NCI-H1417 (cell line): ENCODE results near the gene ADGRL3.
"Not testable (repeated sequence)": the region's sequence is repeated elsewhere in the genome, so short reads cannot be mapped to it uniquely, and the experiment has no call there.

Experiments used
- DNase-seq, 3 experiments: peaks; one replicate each; lab custom pipeline; 2025; lab: John Stamatoyannopoulos, UW

The ADGRL3 gene

DNA sequence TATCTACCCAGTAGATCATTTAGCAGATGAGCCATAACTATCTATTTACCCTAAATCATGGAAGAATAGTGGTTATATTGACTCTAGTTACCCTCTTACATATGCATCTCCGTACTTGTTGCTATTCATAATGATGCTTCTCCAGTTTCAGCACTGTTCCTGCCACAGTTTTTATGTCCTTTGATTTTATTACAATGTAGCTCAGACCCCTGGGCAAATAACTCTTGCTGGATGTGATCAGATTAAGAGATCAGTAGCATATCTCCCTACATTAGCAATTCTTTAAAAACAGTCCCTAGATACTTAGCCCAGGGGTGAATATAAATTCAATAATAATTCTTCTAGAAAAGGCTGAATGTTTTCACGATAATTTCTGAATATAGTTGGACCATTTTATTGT lies 696.5 kb downstream of the ADGRL3 start:
- DNase-seq: no peak

DNA sequence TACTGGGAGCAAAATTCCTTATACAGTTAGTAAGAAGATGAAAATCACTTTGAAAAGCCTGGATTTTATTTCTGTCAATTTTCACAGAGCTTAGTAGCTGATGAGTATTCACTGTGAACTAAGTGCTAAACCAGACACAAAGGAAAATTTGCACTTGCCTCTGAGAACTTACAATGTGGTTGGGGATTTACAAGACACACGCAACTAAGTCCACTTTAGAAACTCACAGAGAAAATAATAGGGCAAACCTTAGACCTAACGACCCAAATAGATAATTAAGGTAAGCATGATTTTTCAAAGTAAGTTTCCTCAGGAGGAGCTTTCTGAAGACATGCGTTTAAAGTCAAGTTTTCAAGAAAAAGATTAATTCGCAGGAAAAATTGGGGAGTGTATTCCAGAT lies 708.9 kb downstream of the ADGRL3 start:
- DNase-seq: no peak

DNA sequence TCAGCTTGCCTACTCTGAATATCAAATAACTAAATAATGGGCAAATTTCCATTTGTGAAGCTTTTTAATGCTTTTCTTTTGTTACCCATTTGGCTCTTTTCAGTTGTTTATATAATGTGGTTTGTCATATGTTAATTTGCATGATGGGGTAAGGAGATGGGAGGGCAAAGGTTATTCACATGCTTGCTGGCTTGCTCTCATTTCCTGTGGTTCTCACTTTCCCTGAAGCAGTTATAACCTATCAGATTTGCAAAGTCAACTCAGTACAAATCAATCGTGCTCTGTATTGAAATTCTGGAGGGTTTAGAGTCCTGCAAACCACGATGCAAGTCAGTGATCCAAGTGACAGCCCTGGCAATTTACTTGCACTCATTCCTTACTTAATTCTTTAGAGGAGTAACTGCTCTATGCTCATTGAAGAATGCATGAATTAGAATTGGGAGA lies 711.2 kb downstream of the ADGRL3 start:
- no peak for DNase-seq

DNA sequence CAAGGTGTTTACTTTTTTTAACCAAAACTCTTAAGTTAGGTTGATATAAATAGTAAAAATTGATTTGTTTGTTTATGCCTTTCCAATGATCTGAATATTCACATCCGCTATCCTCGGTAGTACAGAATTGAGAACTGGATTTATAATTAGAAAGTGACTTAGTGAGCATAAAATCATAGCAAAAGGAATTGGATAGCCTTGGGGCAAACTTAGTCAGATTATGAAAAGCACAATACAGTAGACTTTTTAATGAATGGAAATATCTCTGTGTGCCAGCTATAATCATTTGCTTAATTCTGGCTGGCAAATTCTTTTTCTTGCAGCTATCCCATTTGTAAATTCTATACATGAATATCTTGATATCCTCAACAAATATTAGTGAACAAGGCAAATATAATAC lies 713.5 kb downstream of the ADGRL3 start:
- DNase-seq: no peak

DNA sequence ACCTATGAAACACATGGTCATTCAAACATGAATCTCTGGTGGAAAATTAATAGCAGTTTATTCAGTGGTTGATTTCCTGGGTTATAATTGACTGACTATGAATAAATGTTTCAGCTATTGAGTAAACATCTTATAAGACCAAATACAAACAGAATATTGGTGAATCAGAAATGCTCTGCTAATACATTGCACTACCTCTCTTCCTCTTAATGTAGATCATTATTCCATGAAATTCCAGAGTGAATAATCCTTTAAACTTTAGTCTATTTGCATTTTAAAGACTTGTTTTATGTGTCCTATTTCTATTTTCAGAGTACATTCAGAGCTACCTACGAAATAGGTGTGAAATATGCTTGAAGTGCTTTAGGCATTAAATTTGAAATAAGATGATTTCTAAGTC lies 715.4 kb downstream of the ADGRL3 start:
- DNase-seq: no peak

DNA sequence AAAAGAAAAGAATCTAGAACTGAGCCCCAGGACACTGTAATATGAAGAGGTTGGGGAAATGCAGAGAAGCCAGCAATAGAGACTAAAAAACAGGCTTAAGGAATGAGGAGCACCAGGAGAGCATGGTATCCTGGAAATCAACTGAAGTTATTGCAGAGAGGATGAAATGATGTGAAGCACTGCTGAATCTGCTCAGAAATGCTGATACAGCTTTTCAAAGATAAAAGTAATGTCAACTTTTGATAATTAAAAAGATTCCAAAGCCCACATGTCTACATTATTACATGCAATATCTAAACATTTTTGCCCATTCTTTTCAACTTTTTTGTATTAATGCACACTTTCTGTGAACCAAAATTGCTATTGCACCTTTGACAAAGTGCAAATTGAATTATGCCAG lies 718.4 kb downstream of the ADGRL3 start:
- DNase-seq: no peak

DNA sequence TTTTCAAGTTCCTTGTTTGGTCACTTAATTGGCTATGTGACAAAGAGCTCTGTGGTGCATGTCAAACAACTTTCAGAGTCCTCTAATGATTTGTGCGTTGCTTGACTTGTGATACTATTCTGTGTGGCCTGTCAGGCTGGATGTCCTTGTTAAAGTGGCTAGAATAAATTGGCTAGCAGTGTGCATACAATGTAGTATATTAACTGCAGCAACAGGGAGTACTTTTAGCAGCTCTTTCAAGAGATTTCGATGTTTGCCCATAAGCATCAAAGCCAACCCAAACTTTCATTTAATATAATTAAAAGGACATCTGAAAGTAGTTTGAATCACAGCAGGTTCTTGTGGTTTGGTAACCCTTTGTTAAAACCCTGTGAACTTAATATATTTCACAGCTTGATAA lies 718.9 kb downstream of the ADGRL3 start:
- peak in 2 of 3 experiments; percentile 29 to 88 for DNase-seq

DNA sequence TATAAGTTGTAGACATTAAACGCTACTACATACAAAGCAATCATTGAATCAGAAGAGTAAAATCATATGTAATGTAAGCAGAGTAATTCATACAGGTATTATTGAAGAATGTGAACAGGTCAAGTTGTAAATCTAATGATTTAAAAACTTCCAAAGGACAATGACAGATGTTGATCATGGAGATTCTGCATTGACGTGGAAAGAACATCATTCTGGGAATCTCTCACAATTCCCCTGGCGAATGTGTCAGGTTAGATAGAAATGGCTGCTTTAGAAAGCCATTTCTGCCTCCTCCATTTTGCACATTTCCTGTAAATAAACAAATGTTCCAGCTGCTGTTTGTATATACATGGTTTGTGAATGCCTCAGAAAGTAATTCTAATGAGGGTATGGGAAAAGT lies 719.4 kb downstream of the ADGRL3 start:
- peak in 1 of 3 experiments; percentile 56 for DNase-seq

DNA sequence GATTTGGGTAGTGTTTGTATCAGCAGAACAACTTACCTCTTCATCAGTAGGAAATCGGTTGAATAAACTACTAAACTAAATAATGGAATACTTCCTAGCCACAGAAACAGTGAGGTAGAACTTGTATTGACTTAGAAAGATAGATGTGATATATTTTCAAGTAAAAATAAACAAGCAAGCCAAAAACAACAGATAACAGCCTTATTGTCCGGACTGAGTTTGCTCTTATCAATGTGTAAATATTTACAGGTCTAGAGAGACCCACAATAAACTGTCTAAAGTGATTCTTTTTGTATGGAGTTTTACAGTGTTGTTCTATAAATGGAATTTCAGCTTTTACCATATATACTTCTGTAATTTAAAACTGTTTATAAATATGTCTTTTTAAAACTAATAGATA lies 721.8 kb downstream of the ADGRL3 start:
- DNase-seq: no peak

DNA sequence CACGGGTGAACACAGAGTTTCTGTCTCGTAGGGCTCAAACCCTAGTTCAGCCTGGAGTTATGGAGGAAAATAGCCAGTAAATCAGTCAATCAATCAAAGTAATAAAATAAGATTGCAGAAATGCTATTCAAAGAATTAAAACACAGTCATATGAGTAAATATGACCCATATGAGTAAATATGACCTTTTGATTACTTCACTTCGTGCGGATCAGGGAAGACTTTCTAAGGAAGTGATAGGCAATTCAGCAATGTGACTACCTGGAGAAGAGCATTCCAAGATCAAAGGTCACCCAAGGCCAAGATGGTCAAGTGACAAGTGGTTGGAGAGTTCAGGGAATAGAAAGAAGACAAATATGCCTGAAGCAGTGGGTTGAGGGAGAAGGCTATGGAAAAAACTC lies 722.6 kb downstream of the ADGRL3 start:
- peak in 1 of 3 experiments; percentile 40 for DNase-seq

DNA sequence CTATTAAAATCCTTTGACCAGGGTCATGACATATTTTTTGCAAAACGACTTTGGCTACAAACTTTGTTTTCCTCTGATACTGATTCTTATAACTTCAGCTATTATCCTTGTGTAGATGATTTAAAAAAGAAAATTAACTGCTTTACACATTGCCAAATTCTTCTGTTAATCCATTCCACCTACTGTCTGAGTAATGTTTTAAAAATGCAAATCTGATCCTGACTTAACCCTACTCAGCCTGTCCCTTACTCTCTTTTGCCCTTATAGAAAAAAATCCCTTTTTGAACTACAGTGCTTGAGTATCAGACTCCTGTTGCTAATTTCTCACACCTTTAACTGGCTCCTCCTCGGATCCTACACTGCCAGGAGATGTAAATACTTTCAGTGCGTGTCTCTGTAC lies 723.1 kb downstream of the ADGRL3 start:
- DNase-seq: no peak

DNA sequence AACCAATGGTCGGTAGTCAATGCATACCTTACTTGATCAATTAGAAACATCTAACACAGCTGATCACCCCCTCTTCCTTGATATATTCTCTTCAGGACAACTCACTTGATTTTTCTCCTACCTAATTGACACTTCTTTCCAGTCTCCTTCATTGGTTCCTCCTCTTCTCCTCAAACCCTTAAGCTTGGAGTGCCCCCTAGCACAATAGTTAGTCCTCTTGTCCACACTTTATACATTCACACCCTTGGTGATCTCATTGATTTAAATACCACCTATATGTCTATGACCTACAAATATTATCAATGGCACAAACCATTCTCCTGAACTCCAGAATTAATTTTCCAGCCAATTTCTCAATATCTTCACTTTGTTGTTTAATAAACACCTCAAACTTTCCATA lies 724.0 kb downstream of the ADGRL3 start:
- DNase-seq: no peak

DNA sequence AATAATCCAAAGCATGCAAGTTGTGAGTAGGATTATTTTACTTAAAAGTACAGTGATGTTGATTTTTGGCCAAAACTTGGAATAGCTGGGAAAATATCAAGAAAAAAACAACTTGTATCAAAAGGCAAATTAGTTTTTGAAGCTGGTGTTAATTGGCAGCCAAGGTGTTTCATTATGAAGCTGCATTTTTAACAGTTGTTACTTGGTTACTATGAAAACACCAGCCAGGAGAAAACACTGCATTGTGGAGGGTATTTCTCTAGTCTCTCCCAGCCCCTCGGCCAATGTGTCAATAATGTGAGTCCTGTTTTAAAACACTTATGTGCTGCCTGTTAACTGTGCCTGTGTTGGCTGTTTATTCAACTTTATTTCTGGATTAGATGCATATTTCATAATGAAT lies 733.4 kb downstream of the ADGRL3 start:
- DNase-seq: no peak

DNA sequence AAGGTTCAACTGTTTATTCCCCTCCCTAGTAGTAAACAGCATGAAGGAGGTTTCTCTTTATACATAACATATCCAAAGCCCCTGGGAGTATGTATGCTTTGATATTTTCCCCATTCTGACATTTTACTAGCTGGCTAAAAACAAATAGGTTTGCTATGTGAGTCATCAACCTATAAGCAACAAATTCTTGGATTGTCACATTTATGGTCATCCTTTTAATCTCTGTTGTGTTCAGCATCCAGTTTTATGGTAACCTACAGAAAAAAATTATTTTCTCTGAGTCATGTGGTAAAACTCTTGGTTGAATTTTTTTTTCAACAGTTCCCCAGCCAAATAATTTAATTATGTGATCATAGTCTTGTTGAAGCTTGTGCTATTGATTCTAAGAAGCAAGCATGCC lies 734.1 kb downstream of the ADGRL3 start:
- no peak for DNase-seq

DNA sequence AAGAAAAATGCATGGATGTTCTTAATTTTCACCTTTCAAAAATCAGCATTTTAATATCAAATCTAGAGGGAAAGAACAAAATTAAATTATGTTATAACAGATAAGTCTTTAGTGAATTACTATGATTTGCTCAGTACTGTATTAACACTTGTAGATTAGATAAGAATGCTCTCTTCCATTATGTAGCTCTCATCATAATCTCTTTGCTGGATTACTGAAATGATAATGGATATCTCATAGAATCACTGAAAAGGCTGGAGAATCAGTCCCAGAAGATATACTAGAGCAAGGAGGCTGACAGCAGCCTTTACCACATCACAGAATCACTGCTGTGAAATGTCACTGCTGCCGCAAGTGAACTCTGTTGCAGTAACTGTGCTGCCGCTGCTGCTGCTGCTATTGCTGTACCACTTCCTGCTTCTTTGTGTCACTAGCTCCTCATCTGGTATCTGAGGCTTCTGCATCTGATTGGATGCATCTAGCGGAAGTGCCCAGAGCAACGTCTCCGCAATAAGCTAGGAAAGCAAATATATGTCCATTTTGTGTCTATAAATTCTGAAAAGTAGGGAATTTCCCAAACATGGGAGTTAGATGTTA lies 738.2 kb downstream of the ADGRL3 start:
- no peak for DNase-seq

DNA sequence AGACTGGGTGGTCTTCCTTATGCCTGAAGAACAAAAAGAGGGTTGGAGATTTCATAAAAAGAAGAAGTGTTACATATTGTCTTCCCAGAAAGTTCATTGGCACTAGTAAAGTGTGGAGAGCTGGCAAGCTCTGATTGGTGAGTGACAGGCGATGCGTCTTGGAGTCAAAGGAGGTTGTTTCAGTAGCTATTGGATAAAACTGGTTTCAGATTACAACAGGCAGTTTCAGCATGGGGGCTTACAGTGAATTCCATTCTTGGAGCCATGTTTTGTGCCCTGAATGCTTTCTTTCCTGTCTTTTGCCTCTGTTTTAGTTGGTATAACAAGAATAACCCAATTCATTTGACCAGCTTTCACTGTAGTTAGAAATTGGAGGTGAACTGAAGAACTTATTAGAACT lies 750.5 kb downstream of the ADGRL3 start:
- DNase-seq: no peak

DNA sequence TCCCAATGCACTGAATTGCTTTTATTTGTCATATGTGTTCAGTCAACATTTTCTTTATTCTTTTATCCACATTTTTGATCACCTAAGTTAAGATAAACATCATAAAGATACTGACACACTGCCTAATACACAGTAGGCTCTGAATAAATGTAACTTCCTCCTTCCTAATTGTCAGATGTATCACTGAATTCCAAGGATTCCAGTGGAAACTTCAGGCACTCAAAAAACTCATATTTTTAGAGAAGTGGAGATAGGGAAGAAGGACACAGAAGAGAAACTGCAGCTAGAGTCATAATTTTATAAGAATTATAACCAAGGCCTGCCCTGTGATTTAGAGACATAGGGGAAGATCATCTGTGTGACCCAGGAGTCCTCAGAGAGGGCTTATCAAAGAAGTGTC lies 753.3 kb downstream of the ADGRL3 start:
- DNase-seq: no peak

DNA sequence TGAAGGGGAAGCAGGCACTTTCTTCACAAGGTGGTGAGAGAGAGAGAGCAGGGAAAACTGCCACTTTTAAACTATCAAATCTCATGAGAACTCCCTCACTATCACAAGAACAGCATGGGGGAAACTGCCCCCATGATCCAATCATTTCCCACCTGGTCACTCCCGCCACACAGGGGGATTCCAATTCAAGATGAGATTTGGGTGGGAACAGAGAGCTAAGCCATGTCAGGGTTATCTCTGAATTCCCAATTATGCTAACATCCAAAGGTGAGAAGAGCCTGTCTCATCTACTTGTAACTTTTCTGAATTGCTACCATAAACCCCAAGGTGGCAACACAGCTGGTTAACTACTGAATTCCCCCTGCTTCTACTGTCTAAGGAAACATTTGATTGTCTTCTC lies 758.5 kb downstream of the ADGRL3 start:
- DNase-seq: no peak

DNA sequence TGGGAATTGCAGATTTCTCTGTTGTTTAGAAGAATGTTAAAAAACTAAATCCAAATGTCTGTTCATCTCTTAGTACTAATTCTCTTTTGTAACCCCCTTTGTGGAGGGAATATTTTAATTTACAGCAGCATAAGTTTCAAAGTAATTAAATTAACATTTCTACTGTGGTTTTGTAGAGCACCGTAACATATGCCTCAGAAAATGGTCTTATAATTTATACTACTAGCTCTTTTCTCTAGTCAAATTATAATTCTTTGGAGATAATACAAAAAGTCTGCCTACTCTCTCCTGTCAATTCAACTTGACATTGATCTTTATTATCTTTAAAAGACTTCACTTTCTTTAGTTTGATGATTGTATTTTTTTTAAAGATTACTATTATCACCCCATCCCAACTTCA lies 759.0 kb downstream of the ADGRL3 start:
- DNase-seq: no peak

DNA sequence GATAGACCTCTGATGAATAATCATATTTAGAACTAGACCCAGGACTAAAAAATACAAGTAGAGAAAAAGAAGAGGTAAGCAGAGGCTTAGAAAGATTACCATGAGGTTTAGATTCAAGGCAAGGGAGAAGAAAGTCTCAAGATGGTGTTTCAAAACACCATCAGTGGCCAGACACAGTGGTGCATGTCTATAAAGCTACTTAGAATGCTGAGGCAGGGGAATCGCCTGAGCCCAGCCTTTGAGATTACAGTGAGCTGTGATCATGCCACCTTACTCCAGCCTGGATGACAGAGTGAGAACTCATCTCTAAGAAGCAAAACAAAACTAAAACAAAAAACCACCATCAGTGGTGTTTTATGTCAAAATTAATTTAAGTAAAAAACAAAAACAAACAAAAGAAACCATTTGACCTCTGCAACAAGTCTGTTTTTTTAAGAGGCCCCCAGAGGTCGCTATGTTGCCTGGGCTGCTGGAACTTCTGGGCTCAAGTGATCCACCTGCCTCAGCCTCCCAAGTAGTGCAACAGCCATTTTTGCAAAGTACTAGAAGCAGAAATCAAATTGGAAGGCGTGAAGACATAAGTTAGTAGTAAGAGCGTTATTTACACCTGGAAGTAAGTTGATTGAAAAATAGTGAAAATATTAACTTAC lies 784.3 kb downstream of the ADGRL3 start:
- no peak for DNase-seq

DNA sequence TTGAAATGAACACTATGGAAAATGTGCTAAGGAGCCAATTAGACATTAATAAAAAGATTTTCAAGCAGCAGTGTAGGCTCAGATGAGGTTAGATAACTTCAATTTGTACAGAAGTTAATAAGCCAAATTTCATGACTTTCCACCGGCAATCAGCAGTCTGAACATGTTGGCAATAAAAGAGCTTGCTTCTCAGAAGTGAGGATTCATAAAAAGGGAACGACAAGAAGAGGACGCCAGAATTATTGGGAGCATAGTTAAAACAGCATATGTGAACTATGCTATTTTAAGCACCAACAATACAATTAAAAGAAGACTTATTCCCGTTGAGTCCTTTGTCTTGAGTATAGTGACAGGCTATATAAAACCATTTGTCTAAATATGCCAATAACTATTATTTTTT lies 785.3 kb downstream of the ADGRL3 start:
- no peak for DNase-seq

DNA sequence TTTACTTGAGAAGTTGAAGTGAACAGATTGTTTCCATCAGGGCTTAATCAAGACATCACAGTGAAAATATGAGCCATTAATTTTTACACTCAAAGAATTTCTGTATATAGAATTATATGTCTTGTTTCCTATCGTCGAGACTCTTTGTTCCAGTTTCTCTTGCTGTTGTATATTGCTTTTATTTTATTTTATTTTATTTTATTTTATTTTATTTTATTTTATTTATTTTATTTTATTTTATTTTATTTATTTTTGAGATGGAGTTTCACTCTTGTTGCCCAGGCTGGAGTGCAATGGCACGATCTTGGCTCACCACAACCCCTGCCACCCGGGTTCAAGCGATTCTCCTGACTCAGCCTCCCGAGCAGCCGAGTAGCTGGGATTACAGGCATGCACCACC lies 786.8 kb downstream of the ADGRL3 start:
- not testable (repeated sequence) for DNase-seq

DNA sequence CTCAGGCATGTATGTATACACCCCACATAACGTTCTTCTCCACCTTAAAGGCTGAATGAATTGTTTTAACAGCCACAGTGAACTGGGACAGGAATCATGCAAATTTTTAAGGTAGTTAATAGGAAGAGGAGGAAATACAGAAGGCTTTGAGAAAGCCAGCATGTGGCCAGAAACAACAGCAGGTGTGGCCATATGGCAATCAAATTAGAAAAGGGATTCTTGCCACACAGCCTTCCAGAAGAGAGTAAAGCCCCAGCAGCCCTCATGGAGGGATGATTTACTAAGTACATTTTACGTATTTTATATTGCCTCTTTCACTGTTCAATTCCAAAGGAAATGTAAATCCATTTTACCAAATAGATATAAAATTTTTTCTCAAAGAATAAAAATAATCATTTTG lies 792.2 kb downstream of the ADGRL3 start:
- DNase-seq: peak in 2 of 3 experiments; percentile 38 to 81

DNA sequence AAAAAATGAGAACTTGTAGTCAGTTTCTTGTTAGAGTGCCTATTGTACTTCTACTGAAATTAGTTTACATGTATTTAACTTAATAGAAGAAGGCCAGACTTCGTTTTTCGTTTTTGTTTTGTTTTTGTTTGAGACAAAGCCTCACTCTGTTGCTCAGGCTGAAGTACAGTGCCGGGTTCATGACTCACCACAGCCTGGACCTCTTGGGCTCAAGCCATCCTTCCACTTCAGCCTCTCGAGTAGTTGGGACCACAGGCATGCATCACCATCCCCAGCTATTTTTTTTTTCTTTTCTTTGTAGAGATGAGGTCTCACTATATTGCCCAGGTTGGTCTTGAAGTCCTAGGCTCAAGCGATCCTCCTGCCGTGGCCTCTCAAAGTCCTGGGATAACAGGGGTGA lies 793.9 kb downstream of the ADGRL3 start:
- no peak for DNase-seq
